Liver (tissue), 9 donors: Measurements from ENCODE around the gene CCDC172. TPM values are rescaled to one million over a fixed set of nuclear protein-coding genes. Genes with fewer than 3 reads are reported as not detected.

Experiments
- DNase-seq: peaks from one replicate; pipeline ENCODE4 v3.0.0-alpha.2; 2017; ENCODE audit warnings: low spot score
- H3K27ac ChIP-seq, 2 donors: one replicate each; pipeline ENCODE4 v1.7.0; 2013; ENCODE audit warnings: inconsistent platforms in 2 of 2, low read length in 2 of 2, control low read depth in 1 of 2, low read depth in 1 of 2, mild to moderate bottlenecking in 1 of 2
- H3K27me3 ChIP-seq, 4 donors: one replicate each; pipeline versions ENCODE4 v1.6.1 to v1.7.0; 2013; ENCODE audit warnings: low read length in 3 of 4, inconsistent platforms in 1 of 4, mild to moderate bottlenecking in 1 of 4, moderate library complexity in 1 of 4; ENCODE audit not compliant: control insufficient read depth in 4 of 4, insufficient read depth in 4 of 4
- H3K36me3 ChIP-seq, 4 donors: one replicate each; pipeline versions ENCODE4 v1.6.1 to v1.7.0; 2013; ENCODE audit warnings: low read length in 3 of 4, mild to moderate bottlenecking in 3 of 4, low read depth in 1 of 4, moderate library complexity in 1 of 4; ENCODE audit not compliant: control insufficient read depth in 4 of 4, insufficient read depth in 3 of 4
- H3K4me1 ChIP-seq, 4 donors: one replicate each; pipeline versions ENCODE4 v1.6.1 to v1.7.0; 2013; ENCODE audit warnings: low read length in 3 of 4, mild to moderate bottlenecking in 3 of 4, moderate library complexity in 1 of 4; ENCODE audit not compliant: control insufficient read depth in 4 of 4, insufficient read depth in 4 of 4
- H3K4me3 ChIP-seq, 3 donors: one replicate each; pipeline versions ENCODE4 v1.6.1 to v1.7.0; 2013; ENCODE audit warnings: low read length in 3 of 3, control low read depth in 1 of 3, low read depth in 1 of 3, mild to moderate bottlenecking in 1 of 3
- H3K9ac ChIP-seq, 2 donors: one replicate each; pipeline ENCODE4 v1.7.0; 2013; ENCODE audit warnings: low read length in 2 of 2, mild to moderate bottlenecking in 2 of 2, moderate library complexity in 2 of 2, control low read depth in 1 of 2, low read depth in 1 of 2
- H3K9me3 ChIP-seq, 4 donors: one replicate each; pipeline versions ENCODE4 v1.6.1 to v1.7.0; 2013; ENCODE audit warnings: low read length in 3 of 4; ENCODE audit not compliant: control insufficient read depth in 4 of 4
- EGR1 ChIP-seq, 2 donors: IDR thresholded peaks; 2 replicates each; pipeline ENCODE4 v1.6.1; 2016 to 2018; ENCODE audit warnings: antibody characterized with exemption in 2 of 2, low read depth in 2 of 2
- FOXA1 ChIP-seq: IDR thresholded peaks from 2 replicates; pipeline ENCODE4 v1.6.1; 2016; ENCODE audit warnings: antibody characterized with exemption
- FOXA2 ChIP-seq: IDR thresholded peaks from 2 replicates; pipeline ENCODE4 v1.6.1; 2016; ENCODE audit warnings: antibody characterized with exemption
- GABPA ChIP-seq, 2 donors: IDR thresholded peaks in 1 of 2; conservative IDR thresholded peaks in 1 of 2; 2 replicates each; pipeline ENCODE4 v1.6.1; 2016; ENCODE audit warnings: antibody characterized with exemption in 2 of 2, mild to moderate bottlenecking in 1 of 2, moderate library complexity in 1 of 2
- HNF4A ChIP-seq, 2 donors: conservative IDR thresholded peaks; 2 replicates each; pipeline ENCODE4 v1.6.1; 2016; ENCODE audit warnings: antibody characterized with exemption in 2 of 2, mild to moderate bottlenecking in 2 of 2
- HNF4G ChIP-seq: IDR thresholded peaks from 2 replicates; pipeline ENCODE4 v1.6.1; 2016; ENCODE audit warnings: antibody characterized with exemption
- JUND ChIP-seq, 2 donors: IDR thresholded peaks; 2 replicates each; pipeline ENCODE4 v1.6.1; 2016; ENCODE audit warnings: antibody characterized with exemption in 2 of 2
- NR2F2 ChIP-seq: IDR thresholded peaks from 2 replicates; pipeline ENCODE4 v1.6.1; 2016; ENCODE audit warnings: antibody characterized with exemption
- RAD21 ChIP-seq, 2 donors: IDR thresholded peaks; 2 replicates each; pipeline ENCODE4 v1.6.1; 2016; ENCODE audit warnings: antibody characterized with exemption in 2 of 2, mild to moderate bottlenecking in 2 of 2
- RXRA ChIP-seq, 2 donors: IDR thresholded peaks; 2 replicates each; pipeline ENCODE4 v1.6.1; 2017 to 2018; ENCODE audit warnings: antibody characterized with exemption in 2 of 2, mild to moderate bottlenecking in 1 of 2
- SP1 ChIP-seq: IDR thresholded peaks from 2 replicates; pipeline ENCODE4 v1.6.1; 2018; ENCODE audit warnings: antibody characterized with exemption, mild to moderate bottlenecking
- TAF1 ChIP-seq: conservative IDR thresholded peaks from 2 replicates; pipeline ENCODE4 v1.6.1; 2016; ENCODE audit warnings: antibody characterized with exemption, mild to moderate bottlenecking
- YY1 ChIP-seq: IDR thresholded peaks from 2 replicates; pipeline ENCODE4 v1.6.1; 2016; ENCODE audit warnings: antibody characterized with exemption, mild to moderate bottlenecking
- WGBS: extraction: QIAGEN DNeasy Blood & Tissue Kit; methylation state at CpG from one replicate; pipeline ENCODE4 v1.1.7; 2013; 5-methylcytosine and 5-hydroxymethylcytosine counted together
- polyA plus RNA-seq, 2 donors: library from polyadenylated mRNA; stranded (reverse) in 1 of 2; unstranded in 1 of 2; fragments of 200-250 nt in 1 of 2; fragments of >200 nt in 1 of 2; fragmentation: Nextera tagmentation in 1 of 2; extraction: Ambion mirVana in 1 of 2; gene quantifications; one replicate each; pipeline versions ENCODE4 v1.2.1 to v1.2.3, GENCODE V29; 2013 to 2015
- total RNA-seq, 2 donors: library from RNA; depleted of rRNA; stranded (reverse); fragments of >200 nt; gene quantifications; one replicate each; pipeline ENCODE4 v1.2.3, GENCODE V29; 2014
- TF ChIP-seq, protein P1 (sequence below): IDR thresholded peaks from 2 replicates; pipeline ENCODE4 v1.6.1; 2016; ENCODE audit warnings: antibody characterized with exemption
- TF ChIP-seq, protein P2 (sequence below): fragments of 150-350 bp; IDR thresholded peaks from 2 replicates; pipeline ENCODE4 v1.5.1; 2017; ENCODE audit warnings: improper control_type of control experiment, low read depth, low read length; ENCODE audit not compliant: missing input control
- TF ChIP-seq, protein P3 (sequence below): IDR thresholded peaks from 2 replicates; pipeline ENCODE4 v1.6.1; 2016; ENCODE audit warnings: antibody characterized with exemption, mild to moderate bottlenecking
- TF ChIP-seq, protein P4 (sequence below): IDR thresholded peaks from 2 replicates; pipeline ENCODE4 v1.6.1; 2016; ENCODE audit warnings: antibody characterized with exemption
- TF ChIP-seq, protein P5 (sequence below): IDR thresholded peaks from 2 replicates; pipeline ENCODE4 v1.6.1; 2016; ENCODE audit warnings: antibody characterized with exemption
- donor health status: healthy.
- donor health status: healthy.
- donor health status: healthy.
- donor health status: healthy.
- donor health status: healthy.

CCDC172 gene
- total and polyA plus RNA-seq, 4 donors = not detected

DNA sequence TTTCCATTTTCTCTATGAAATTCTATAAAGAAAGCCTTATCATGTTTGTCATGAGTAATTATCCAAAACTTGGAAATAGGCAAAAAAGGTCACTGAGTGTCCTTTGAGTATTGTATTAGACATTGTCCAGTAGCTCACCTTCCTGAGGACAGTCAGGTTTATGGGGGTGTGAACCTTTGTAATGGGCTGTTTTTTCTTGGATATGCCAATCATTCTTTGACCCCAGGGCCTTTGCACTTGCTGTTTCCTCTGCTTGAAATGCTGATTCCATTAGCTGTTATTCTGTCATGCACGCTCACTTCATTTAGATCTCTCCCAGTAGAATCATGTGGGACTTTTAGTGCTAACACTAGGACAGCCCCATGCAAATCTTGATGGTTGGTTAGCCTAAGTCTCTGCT, 4.9 kb downstream of the CCDC172 start:
- Histone ChIP-seq H3K4me3 (no peak overlapping the region), H3K4me1 (no peaks in the 10 kb centered on the region), H3K27me3 (peaks cover 0 to 5% (median 2%) of the 10 kb centered on the region in 4 donors), H3K9ac (no peak overlapping the region), H3K27ac (no peak overlapping the region), H3K9me3 (no peaks in the 10 kb centered on the region), H3K36me3 (no peaks in the 10 kb centered on the region)
- no peak for DNase-seq
- TF ChIP-seq HNF4A (conservative IDR thresholded peaks at IDR 0.05) (no peak), SP1 (no peak), FOXA1 (no peak), JUND (IDR thresholded peaks at IDR 0.05) (no peak), YY1 (no peak), FOXA2 (no peak), EGR1 (IDR thresholded peaks at IDR 0.05; ENCODE audit: low read depth in 2 of 2) (no peak), TAF1 (no peak), GABPA (IDR thresholded peaks at IDR 0.05 in 1 of 2, conservative IDR thresholded peaks at IDR 0.05 in 1 of 2) (no peak), NR2F2 (no peak), RXRA (IDR thresholded peaks at IDR 0.05) (no peak), RAD21 (IDR thresholded peaks at IDR 0.05) (no peak), HNF4G (no peak)
- TF ChIP-seq, protein P1, sequence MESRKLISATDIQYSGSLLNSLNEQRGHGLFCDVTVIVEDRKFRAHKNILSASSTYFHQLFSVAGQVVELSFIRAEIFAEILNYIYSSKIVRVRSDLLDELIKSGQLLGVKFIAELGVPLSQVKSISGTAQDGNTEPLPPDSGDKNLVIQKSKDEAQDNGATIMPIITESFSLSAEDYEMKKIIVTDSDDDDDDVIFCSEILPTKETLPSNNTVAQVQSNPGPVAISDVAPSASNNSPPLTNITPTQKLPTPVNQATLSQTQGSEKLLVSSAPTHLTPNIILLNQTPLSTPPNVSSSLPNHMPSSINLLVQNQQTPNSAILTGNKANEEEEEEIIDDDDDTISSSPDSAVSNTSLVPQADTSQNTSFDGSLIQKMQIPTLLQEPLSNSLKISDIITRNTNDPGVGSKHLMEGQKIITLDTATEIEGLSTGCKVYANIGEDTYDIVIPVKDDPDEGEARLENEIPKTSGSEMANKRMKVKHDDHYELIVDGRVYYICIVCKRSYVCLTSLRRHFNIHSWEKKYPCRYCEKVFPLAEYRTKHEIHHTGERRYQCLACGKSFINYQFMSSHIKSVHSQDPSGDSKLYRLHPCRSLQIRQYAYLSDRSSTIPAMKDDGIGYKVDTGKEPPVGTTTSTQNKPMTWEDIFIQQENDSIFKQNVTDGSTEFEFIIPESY = no peak
- TF ChIP-seq, protein P2, sequence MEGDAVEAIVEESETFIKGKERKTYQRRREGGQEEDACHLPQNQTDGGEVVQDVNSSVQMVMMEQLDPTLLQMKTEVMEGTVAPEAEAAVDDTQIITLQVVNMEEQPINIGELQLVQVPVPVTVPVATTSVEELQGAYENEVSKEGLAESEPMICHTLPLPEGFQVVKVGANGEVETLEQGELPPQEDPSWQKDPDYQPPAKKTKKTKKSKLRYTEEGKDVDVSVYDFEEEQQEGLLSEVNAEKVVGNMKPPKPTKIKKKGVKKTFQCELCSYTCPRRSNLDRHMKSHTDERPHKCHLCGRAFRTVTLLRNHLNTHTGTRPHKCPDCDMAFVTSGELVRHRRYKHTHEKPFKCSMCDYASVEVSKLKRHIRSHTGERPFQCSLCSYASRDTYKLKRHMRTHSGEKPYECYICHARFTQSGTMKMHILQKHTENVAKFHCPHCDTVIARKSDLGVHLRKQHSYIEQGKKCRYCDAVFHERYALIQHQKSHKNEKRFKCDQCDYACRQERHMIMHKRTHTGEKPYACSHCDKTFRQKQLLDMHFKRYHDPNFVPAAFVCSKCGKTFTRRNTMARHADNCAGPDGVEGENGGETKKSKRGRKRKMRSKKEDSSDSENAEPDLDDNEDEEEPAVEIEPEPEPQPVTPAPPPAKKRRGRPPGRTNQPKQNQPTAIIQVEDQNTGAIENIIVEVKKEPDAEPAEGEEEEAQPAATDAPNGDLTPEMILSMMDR = no peak
- TF ChIP-seq, protein P3, sequence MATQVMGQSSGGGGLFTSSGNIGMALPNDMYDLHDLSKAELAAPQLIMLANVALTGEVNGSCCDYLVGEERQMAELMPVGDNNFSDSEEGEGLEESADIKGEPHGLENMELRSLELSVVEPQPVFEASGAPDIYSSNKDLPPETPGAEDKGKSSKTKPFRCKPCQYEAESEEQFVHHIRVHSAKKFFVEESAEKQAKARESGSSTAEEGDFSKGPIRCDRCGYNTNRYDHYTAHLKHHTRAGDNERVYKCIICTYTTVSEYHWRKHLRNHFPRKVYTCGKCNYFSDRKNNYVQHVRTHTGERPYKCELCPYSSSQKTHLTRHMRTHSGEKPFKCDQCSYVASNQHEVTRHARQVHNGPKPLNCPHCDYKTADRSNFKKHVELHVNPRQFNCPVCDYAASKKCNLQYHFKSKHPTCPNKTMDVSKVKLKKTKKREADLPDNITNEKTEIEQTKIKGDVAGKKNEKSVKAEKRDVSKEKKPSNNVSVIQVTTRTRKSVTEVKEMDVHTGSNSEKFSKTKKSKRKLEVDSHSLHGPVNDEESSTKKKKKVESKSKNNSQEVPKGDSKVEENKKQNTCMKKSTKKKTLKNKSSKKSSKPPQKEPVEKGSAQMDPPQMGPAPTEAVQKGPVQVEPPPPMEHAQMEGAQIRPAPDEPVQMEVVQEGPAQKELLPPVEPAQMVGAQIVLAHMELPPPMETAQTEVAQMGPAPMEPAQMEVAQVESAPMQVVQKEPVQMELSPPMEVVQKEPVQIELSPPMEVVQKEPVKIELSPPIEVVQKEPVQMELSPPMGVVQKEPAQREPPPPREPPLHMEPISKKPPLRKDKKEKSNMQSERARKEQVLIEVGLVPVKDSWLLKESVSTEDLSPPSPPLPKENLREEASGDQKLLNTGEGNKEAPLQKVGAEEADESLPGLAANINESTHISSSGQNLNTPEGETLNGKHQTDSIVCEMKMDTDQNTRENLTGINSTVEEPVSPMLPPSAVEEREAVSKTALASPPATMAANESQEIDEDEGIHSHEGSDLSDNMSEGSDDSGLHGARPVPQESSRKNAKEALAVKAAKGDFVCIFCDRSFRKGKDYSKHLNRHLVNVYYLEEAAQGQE = no peak
- TF ChIP-seq, protein P4, sequence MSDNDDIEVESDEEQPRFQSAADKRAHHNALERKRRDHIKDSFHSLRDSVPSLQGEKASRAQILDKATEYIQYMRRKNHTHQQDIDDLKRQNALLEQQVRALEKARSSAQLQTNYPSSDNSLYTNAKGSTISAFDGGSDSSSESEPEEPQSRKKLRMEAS = no peak
- TF ChIP-seq, protein P5, sequence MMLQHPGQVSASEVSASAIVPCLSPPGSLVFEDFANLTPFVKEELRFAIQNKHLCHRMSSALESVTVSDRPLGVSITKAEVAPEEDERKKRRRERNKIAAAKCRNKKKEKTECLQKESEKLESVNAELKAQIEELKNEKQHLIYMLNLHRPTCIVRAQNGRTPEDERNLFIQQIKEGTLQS = no peak
- 89% methylated on average over 1 of the region's 1 CpG for WGBS
